ENCODE measurements around the gene DOCK6.

DNA sequence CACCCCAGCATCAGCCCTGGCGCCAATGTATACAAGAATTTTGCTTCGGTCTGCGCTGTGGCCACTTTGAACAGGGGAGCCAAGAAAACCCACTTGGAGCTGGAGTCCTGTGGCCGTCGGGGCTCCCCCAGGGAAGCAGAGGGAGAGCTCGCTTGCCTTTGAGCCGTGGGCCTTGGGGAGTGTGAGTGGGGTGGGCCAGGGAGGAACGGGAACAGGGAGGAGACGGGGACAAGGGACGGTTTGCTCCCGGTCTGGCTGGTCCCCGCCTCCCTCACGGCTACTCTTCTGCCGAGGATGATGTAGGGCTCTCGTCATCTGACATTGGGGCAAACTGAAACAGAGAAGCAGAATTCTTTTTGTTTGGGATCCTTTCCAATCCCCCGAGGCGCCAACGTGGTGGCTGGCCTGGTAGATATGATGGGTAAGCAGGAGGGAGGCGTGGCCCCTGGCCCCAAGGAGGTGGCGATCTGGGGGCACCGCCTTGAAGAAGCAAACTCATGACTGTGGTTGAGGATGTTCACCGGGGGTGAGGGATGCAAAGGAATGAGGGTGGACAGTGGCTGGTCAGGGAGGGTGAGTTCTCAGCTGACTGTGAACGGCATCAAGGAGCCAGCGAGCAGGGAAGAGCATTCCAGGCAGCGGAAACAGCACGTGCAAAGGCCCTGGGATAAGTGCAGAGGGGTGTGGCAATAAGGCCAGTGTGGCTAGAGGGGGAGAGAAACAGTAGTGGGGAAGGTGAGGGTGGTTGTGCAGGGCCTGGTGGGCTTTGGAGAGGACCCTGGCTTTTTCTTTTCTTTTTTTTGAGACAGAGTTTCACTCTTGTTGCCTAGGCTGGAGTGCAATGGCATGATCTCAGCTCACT is 95.8 kb downstream of the DOCK6 start:
- TF ChIP-seq TCF12 (IDR thresholded peaks at IDR 0.05) (no peak), TCF12 (CRISPR knock-in tag; IDR thresholded peaks at IDR 0.05) (no peak), CTCF (CRISPR knock-in tag; IDR thresholded peaks at IDR 0.05) (no peak), MBNL3 (CRISPR knock-in tag; conservative IDR thresholded peaks at IDR 0.05) (no peak)

All from HepG2 (cell line).